IPS-18a (cell line): ENCODE measurements around the gene MRM2.
A peak's percentile ranks its signal among the peaks of the same experiment; 100 is the strongest.

Experiments used
- H3K27ac ChIP-seq: one replicate; pipeline ENCODE4 v1.5.1; 2013; ENCODE audit warnings: low read length
- H3K27me3 ChIP-seq: one replicate; pipeline ENCODE4 v1.6.1; 2013; ENCODE audit warnings: mild to moderate bottlenecking, low read length; ENCODE audit not compliant: control insufficient read depth, insufficient read depth
- H3K36me3 ChIP-seq: one replicate; pipeline ENCODE4 v1.6.1; 2013; ENCODE audit warnings: low read depth, low read length; ENCODE audit not compliant: control insufficient read depth
- H3K4me1 ChIP-seq: one replicate; pipeline ENCODE4 v1.6.1; 2013; ENCODE audit warnings: low read depth, low read length; ENCODE audit not compliant: control insufficient read depth
- H3K4me3 ChIP-seq: one replicate; pipeline ENCODE4 v1.5.1; 2013; ENCODE audit warnings: low read length
- H3K9ac ChIP-seq: one replicate; pipeline ENCODE4 v1.6.1; 2013; ENCODE audit warnings: mild to moderate bottlenecking, low read length, moderate library complexity
- H3K9me3 ChIP-seq: one replicate; pipeline ENCODE4 v1.6.1; 2013; ENCODE audit warnings: low read depth, low read length; ENCODE audit not compliant: control insufficient read depth

The MRM2 gene

DNA sequence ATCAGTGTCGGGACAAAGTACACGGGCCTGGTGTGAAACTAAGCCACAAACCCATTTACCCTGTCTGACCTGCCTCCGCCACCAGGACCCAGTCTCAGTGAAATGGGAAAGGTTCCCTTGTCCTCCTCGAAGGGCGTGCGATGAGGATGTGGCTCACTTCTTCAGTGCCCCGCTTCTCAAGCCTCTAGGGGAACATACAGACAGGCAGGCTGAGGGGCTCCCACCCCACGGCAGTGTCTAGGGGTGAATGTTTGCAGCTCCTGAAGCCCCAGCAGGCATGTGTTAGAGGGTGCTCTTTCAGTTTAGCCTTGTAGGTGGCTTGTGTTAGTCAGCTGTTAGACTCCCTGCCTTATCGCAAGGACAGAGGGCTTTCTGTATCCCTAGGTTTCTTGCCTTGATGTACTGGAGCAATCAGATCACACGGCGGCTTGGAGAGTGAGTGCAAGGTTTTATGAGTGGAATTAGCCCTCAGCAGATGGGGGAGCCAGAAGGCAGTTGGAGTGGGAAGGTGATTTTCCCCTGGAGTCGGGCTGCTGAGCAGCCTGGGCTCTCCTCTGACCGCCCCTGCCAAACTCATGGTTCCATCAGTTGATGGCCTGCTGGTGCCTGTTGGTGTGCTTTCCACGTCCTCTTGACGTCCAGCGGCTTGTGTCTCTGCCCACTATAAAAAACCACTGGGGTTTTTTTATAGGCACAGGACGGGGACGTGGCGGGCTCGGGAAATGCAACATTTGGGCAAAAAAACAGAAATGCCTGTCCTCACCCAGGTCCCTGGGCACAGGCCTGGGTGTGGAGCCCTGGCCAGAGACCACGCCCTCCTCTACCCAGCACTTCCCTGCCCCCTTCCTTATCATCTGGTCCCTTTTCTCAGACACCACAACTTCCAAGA lies 780 bp upstream of the MRM2 start:
- Histone ChIP-seq H3K27ac (peak overlapping the region; percentile 71), H3K4me3 (peak overlapping the region; percentile 80), H3K36me3 (peaks cover 20% of the 10 kb centered on the region), H3K9me3 (no peaks in the 10 kb centered on the region), H3K4me1 (peaks cover 11% of the 10 kb centered on the region), H3K27me3 (no peaks in the 10 kb centered on the region), H3K9ac (peak overlapping the region; percentile 92)

- H3K36me3 ChIP-seq, result peaks cover 40% of the 10 kb centered on the region
Measured at GRCh38 chr7:2239242-2239641, 2.8 kb downstream of the MRM2 start.

DNA sequence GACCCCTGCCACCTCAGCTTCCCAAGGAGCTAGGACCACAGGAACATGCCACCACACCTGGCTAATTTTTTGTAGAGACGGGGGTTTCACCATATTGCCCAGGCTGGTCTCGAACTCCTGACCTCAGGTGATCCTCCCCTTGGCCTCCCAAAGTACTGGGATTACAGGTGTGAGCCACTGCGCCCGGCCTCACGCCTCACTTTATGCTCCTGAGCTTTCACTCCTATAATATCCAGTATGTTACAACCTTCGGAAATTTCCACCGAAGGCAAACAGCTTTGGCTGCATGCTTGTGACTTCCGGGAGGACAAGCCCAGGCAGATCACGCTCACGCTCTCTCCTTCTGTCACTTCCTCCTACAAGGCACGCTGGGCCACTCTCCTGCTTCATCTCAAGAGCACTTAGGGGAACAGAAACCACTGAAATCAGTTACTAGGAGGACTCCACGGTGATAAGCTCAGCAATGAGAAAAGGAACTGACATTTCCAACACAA lies 4.8 kb downstream of the MRM2 start:
- Histone ChIP-seq H3K9me3 (no peaks in the 10 kb centered on the region), H3K36me3 (peaks cover 42% of the 10 kb centered on the region), H3K27me3 (no peaks in the 10 kb centered on the region), H3K27ac (no peak overlapping the region), H3K4me1 (no peaks in the 10 kb centered on the region), H3K4me3 (no peak overlapping the region), H3K9ac (no peak overlapping the region)

More at GRCh38 chr7:2239242-2239641, 2.8 kb downstream of the MRM2 start:
- peaks cover 6% of the 10 kb centered on the region for H3K4me1 ChIP-seq
- H3K9ac ChIP-seq, result no peak overlapping the region
- H3K27ac ChIP-seq, result no peak overlapping the region
- no peak overlapping the region for H3K4me3 ChIP-seq
- H3K27me3 ChIP-seq, result no peaks in the 10 kb centered on the region
- H3K9me3 ChIP-seq, result no peaks in the 10 kb centered on the region

DNA sequence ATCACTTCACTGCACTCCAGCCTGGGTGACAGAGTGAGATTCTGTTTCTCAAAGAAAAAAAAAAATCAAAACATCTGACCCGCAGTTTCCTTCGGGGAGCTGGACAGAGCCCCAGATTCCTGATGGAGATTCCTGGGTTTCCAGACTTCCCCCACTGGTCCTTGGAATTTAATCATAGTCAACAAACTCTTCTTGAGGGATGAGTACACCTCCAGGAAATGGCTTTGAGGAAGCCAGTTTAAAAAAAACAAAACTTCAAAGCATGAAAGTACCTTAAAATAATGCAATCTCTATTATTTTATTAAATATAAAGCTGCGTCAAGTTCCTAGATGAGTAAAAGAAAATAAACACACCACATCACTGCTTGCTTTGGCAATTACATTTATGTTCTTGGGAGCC lies 8.1 kb downstream of the MRM2 start:
- Histone ChIP-seq H3K4me3 (no peak overlapping the region), H3K4me1 (no peaks in the 10 kb centered on the region), H3K36me3 (peaks cover 45% of the 10 kb centered on the region), H3K9me3 (no peaks in the 10 kb centered on the region), H3K27ac (no peak overlapping the region), H3K9ac (no peak overlapping the region), H3K27me3 (no peaks in the 10 kb centered on the region)

GRCh38 chr7:2232766-2233520 lies 9.1 kb downstream of the MRM2 start, which contains the start of gene MAD1L1:
MAD1L1 (minus strand) TSS chr7:2232945; CDS start chr7:2230133, 2,812 bp downstream.
- no peaks in the 10 kb centered on the region for H3K27me3 ChIP-seq
- H3K36me3 ChIP-seq, result peaks cover 39% of the 10 kb centered on the region
- peak within 1 kb of the TSS; percentile 81 for H3K9ac ChIP-seq
- H3K27ac ChIP-seq, result peak within 1 kb of the TSS; percentile 5
- H3K9me3 ChIP-seq, result no peaks in the 10 kb centered on the region
- peak within 1 kb of the TSS; percentile 86 for H3K4me3 ChIP-seq
- no peaks in the 10 kb centered on the region for H3K4me1 ChIP-seq

DNA sequence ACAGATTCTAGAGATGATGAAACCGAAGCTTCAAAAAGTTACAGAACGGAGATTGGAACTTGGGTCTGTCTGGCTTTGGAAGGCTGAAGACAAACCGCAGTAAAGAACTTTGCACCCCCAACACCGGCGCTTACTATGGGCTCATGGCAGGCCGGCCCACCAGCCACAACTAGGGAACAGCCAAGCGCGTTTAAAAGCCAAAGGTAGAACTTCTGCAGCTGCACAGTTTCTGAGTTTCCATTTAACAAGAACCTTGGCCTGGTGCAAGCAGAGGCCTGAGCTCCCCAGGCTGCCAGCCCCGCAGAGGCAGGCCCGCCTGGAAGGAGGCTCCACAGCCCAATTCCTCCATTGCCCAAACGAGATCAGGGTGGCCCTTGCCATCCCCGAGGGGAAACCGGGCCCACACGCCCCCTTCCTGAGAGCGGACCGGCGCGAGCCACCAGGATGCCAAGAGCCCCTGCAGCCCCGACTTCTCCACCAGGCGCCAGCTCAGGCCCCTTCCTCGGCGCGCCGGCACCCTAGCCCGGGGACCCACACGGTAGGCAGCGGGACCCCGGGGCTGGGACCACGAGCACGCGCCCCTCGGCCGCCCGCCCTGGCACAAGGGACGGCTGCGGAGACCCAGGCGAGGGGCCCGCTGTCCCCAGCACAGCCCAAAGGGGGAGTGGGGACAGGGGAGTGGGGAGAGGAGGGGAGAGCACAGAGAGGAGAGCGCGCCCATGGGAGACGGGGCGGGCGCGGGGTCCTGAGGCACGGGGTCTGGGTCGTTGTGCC lies 9.8 kb downstream of the MRM2 start:
- Histone ChIP-seq H3K27ac (no peak overlapping the region), H3K9ac (peak overlapping the region; percentile 81), H3K36me3 (peaks cover 38% of the 10 kb centered on the region)

DNA sequence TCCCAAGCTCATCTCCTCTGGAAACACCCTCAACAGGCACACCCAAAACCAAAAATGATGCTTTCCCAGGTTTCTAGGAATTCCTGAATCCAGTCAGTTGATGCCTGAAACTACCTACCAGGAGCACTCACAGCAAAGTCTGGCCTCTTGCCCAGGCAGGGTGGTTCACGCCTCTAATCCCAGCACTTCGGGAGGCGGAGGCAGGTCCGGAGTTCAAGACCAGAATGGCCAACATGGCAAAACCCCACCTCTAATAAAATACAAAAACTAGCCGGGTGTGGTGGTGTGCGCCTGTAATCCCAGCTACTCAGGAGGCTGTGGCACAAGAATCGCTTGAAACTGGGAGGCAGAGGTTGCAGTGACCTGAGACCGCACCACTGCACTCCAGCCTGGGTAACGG lies 11.1 kb downstream of the MRM2 start:
- Histone ChIP-seq H3K9ac (no peak overlapping the region), H3K4me3 (no peak overlapping the region), H3K36me3 (peaks cover 38% of the 10 kb centered on the region), H3K4me1 (no peaks in the 10 kb centered on the region), H3K9me3 (no peaks in the 10 kb centered on the region), H3K27ac (no peak overlapping the region), H3K27me3 (no peaks in the 10 kb centered on the region)

More for the DNA sequence above, 9.8 kb downstream of the MRM2 start:
- no peaks in the 10 kb centered on the region for H3K4me1 ChIP-seq
- no peaks in the 10 kb centered on the region for H3K27me3 ChIP-seq
- H3K9me3 ChIP-seq, result no peaks in the 10 kb centered on the region
- H3K4me3 ChIP-seq, result peak overlapping the region; percentile 86

GRCh38 chr7:2230226-2230625 lies 11.8 kb downstream of the MRM2 start:
- no peak overlapping the region for H3K9ac ChIP-seq
- H3K36me3 ChIP-seq, result peaks cover 37% of the 10 kb centered on the region
- no peak overlapping the region for H3K4me3 ChIP-seq
- H3K27ac ChIP-seq, result no peak overlapping the region
- H3K4me1 ChIP-seq, result no peaks in the 10 kb centered on the region
- no peaks in the 10 kb centered on the region for H3K9me3 ChIP-seq
- H3K27me3 ChIP-seq, result no peaks in the 10 kb centered on the region

GRCh38 chr7:2229467-2229866 lies 12.5 kb downstream of the MRM2 start:
- H3K36me3 ChIP-seq, result peaks cover 37% of the 10 kb centered on the region
- no peaks in the 10 kb centered on the region for H3K9me3 ChIP-seq
- H3K9ac ChIP-seq, result no peak overlapping the region
- H3K27me3 ChIP-seq, result no peaks in the 10 kb centered on the region
- H3K27ac ChIP-seq, result no peak overlapping the region
- no peak overlapping the region for H3K4me3 ChIP-seq
- no peaks in the 10 kb centered on the region for H3K4me1 ChIP-seq

DNA sequence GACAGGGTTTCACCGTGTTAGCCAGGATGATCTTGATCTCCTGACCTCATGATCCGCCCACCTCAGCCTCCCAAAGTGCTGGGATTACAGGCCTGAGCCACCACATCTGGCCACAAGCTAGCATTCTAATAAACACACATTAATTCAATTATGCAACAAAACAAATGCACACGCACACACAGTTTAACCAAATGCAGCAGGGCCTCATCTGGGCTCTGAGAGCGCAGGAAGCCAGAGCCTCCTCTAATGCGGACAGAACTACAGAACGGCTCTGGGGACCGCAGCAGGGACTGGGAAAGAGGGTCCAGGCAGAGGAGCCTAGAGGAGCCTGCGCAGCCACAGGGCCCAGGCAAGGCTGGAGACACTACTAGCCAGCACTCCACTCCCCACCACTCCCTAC lies 13.1 kb downstream of the MRM2 start:
- no peak overlapping the region for H3K27ac ChIP-seq
- no peaks in the 10 kb centered on the region for H3K9me3 ChIP-seq
- H3K4me3 ChIP-seq, result no peak overlapping the region
- H3K9ac ChIP-seq, result no peak overlapping the region
- H3K27me3 ChIP-seq, result no peaks in the 10 kb centered on the region
- peaks cover 38% of the 10 kb centered on the region for H3K36me3 ChIP-seq
- H3K4me1 ChIP-seq, result no peaks in the 10 kb centered on the region

- no peak overlapping the region for H3K9ac ChIP-seq
- H3K4me1 ChIP-seq, result no peaks in the 10 kb centered on the region
- H3K36me3 ChIP-seq, result peaks cover 41% of the 10 kb centered on the region
- H3K4me3 ChIP-seq, result no peak overlapping the region
- H3K27ac ChIP-seq, result no peak overlapping the region
- no peaks in the 10 kb centered on the region for H3K9me3 ChIP-seq
- no peaks in the 10 kb centered on the region for H3K27me3 ChIP-seq
Measured at GRCh38 chr7:2227699-2228098, 14.3 kb downstream of the MRM2 start.
